HL-60 (cell line): ENCODE data around the gene EDIL3.

ENCODE experiments used
- CTCF ChIP-seq: IDR thresholded peaks from one replicate; pipeline ENCODE4 v1.5.1; 2011; ENCODE audit warnings: low read length, control low read depth, inconsistent platforms; ENCODE audit not compliant: insufficient read depth
- GABPA ChIP-seq: IDR thresholded peaks from 2 replicates; pipeline ENCODE4 v1.6.1; 2012; ENCODE audit warnings: low read depth
- POLR2AphosphoS5 ChIP-seq: IDR thresholded peaks from 2 replicates; pipeline ENCODE4 v1.6.1; 2012; ENCODE audit warnings: low read depth
- REST ChIP-seq: IDR thresholded peaks from 2 replicates; pipeline ENCODE4 v1.6.1; 2012; ENCODE audit warnings: low read depth; ENCODE audit not compliant: insufficient replicate concordance
- SPI1 ChIP-seq: IDR thresholded peaks from 2 replicates; pipeline ENCODE4 v1.6.1; 2012; ENCODE audit warnings: low read depth, mild to moderate bottlenecking, borderline replicate concordance

GRCh38 chr5:84265739-84266550 lies 118.7 kb downstream of the EDIL3 start:
- no peak for TF ChIP-seq CTCF
- no peak for TF ChIP-seq POLR2AphosphoS5
- no peak for TF ChIP-seq GABPA
- no peak for TF ChIP-seq REST
- no peak for TF ChIP-seq SPI1
